Uterus (tissue), 4 donors: ENCODE results near the gene SETBP1. TPM values are rescaled to one million over a fixed set of nuclear protein-coding genes. Genes with fewer than 3 reads are reported as not detected.
A peak's percentile ranks its signal among the peaks of the same experiment; 100 is the strongest.

Experiments
- DNase-seq, 2 donors: peaks; one replicate each; pipeline ENCODE4 v3.0.0-alpha.2; 2019 to 2020
- H3K27ac ChIP-seq, 2 donors: fragments of 200-600 bp; sonication (generic); 1 replicate in 1 of 2; 2 replicates in 1 of 2; pipeline ENCODE4 v1.5.1; 2016 to 2018
- H3K27me3 ChIP-seq, 2 donors: fragments of 200-600 bp; sonication (generic); one replicate each; pipeline ENCODE4 v1.5.1; 2018 to 2019; ENCODE audit warnings: control low read depth in 1 of 2
- H3K36me3 ChIP-seq, 2 donors: fragments of 200-600 bp; sonication (generic); one replicate each; pipeline ENCODE4 v1.5.1; 2019; ENCODE audit warnings: control low read depth in 1 of 2
- H3K4me1 ChIP-seq, 2 donors: fragments of 200-600 bp; sonication (generic); one replicate each; pipeline ENCODE4 v1.5.1; 2018 to 2019; ENCODE audit warnings: control low read depth in 1 of 2
- H3K4me3 ChIP-seq, 2 donors: fragments of 200-600 bp; sonication (generic); 1 replicate in 1 of 2; 2 replicates in 1 of 2; pipeline ENCODE4 v1.5.1; 2018 to 2019; ENCODE audit warnings: mild to moderate bottlenecking in 1 of 2
- H3K9me3 ChIP-seq, 2 donors: fragments of 200-600 bp; sonication (generic); one replicate each; pipeline ENCODE4 v1.5.1; 2019; ENCODE audit warnings: control low read depth in 1 of 2
- POLR2A ChIP-seq, 2 donors: fragments of 450-650 bp; IDR thresholded peaks; one replicate each; pipeline ENCODE4 v1.6.1; 2016; ENCODE audit warnings: antibody characterized with exemption in 2 of 2, mild to moderate bottlenecking in 1 of 2, moderate library complexity in 1 of 2
- intact Hi-C: fragments of 100-400 bp; cut with DNase I; formaldehyde crosslinking; loops from one replicate; pipeline ENCODE4 v1.15.1; 2023; ENCODE audit warnings: low total_unique reads
- total RNA-seq, 4 donors: library from RNA; depleted of rRNA in 3 of 4; stranded (reverse); fragments of >200 nt in 3 of 4; gene quantifications; one replicate each; pipeline versions ENCODE4 v1.1.0 to v1.2.4, GENCODE V29; 2014 to 2023
- TF ChIP-seq, protein P1 (sequence below), 4 experiments: fragments of 200-600 bp in 2 of 4; fragments of 450-650 bp in 2 of 4; sonication (generic) in 2 of 4; IDR thresholded peaks; one replicate each; pipeline ENCODE4 v1.5.1; 2016 to 2019; ENCODE audit warnings: antibody characterized with exemption in 4 of 4, mild to moderate bottlenecking in 2 of 4, moderate library complexity in 1 of 4
- donor health status: DM: yes; HTN: yes; CAD: no.

SETBP1 gene
- total RNA-seq, 4 donors from 2014 or later, result 16.8 to 74.0 (median 36.9) TPM

DNA sequence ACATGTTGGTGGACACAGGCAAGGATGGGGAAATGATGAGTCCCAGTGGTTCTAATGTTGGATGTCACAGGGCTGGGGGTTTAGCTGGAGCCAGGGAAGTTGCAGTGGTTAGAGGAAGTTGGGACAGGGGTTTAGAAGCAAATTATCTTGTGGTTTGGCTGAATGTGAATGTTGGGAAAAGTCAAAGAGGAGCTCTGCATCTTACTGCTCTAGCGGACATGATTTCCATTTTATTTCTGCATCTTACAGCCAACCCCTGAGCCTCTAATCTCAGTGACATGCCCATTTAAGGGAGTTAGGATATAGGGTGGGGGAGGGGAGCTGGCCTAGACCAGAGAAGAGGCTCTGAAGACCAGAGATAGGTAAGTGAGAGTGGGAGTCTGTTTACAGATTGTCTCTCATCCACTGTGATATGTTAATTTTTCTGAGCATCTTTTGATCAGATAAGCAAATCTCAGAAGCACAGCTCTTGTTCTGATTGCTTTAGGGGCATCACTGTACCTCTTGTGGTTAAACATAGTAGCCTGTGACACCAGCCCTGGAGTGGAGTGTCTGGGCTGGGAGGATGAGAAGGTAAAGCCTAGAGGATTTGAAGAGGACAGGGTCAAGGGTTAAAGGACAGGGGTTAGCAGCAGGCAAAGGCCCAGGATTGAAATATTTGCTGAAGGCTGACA lies 43.6 kb downstream of the SETBP1 start:
- no peaks in the 10 kb centered on the region for H3K27me3 ChIP-seq
- H3K27ac ChIP-seq, result peak overlapping the region; percentile 80 to 89
- H3K4me1 ChIP-seq, result peaks cover 8 to 12% of the 10 kb centered on the region in 2 donors
- DNase-seq, result no peak
- H3K36me3 ChIP-seq, result no peaks in the 10 kb centered on the region
- intact Hi-C loops, result no loop called here
- TF ChIP-seq, protein P1, sequence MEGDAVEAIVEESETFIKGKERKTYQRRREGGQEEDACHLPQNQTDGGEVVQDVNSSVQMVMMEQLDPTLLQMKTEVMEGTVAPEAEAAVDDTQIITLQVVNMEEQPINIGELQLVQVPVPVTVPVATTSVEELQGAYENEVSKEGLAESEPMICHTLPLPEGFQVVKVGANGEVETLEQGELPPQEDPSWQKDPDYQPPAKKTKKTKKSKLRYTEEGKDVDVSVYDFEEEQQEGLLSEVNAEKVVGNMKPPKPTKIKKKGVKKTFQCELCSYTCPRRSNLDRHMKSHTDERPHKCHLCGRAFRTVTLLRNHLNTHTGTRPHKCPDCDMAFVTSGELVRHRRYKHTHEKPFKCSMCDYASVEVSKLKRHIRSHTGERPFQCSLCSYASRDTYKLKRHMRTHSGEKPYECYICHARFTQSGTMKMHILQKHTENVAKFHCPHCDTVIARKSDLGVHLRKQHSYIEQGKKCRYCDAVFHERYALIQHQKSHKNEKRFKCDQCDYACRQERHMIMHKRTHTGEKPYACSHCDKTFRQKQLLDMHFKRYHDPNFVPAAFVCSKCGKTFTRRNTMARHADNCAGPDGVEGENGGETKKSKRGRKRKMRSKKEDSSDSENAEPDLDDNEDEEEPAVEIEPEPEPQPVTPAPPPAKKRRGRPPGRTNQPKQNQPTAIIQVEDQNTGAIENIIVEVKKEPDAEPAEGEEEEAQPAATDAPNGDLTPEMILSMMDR (IDR thresholded peaks at IDR 0.05), result no peak
- no peak for TF ChIP-seq POLR2A (IDR thresholded peaks at IDR 0.05)
- no peaks in the 10 kb centered on the region for H3K9me3 ChIP-seq
- no peak overlapping the region for H3K4me3 ChIP-seq

GRCh38 chr18:44725300-44726058 lies 44.8 kb downstream of the SETBP1 start:
- TF ChIP-seq, protein P1 (IDR thresholded peaks at IDR 0.05), result no peak
- TF ChIP-seq POLR2A (IDR thresholded peaks at IDR 0.05), result no peak
- Histone ChIP-seq H3K9me3 (no peaks in the 10 kb centered on the region), H3K36me3 (no peaks in the 10 kb centered on the region), H3K4me3 (no peak overlapping the region), H3K27me3 (no peaks in the 10 kb centered on the region), H3K4me1 (peaks cover 8 to 12% of the 10 kb centered on the region in 2 donors), H3K27ac (peak overlapping the region; percentile 80 to 89)
- intact Hi-C loops, result no loop called here
- DNase-seq, result peak in 1 of 2 donors; percentile 46

DNA sequence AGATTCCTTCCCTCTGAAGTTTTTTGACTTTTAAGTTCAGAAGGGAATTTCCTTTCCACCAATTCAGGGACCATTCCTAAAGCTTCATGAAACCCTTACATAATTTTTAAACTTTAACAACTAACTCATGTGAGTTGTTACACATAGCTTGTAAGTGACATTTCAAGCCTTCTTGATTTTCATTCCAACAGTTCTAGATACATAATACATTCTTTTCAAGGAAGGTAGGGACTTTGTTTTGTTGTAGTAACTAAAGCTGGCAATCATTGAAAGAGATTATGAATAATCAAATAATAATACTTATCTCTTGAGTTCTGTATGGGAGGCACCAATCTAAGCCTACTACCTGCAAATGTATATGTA lies 45.4 kb downstream of the SETBP1 start:
- no peaks in the 10 kb centered on the region for H3K9me3 ChIP-seq
- peak overlapping the region; percentile 80 to 89 for H3K27ac ChIP-seq
- H3K27me3 ChIP-seq, result no peaks in the 10 kb centered on the region
- intact Hi-C loops, result no loop called here
- H3K4me1 ChIP-seq, result peaks cover 8 to 12% of the 10 kb centered on the region in 2 donors
- TF ChIP-seq, protein P1 (IDR thresholded peaks at IDR 0.05), result no peak
- no peak for TF ChIP-seq POLR2A (IDR thresholded peaks at IDR 0.05)
- H3K4me3 ChIP-seq, result no peak overlapping the region
- H3K36me3 ChIP-seq, result no peaks in the 10 kb centered on the region
- no peak for DNase-seq

GRCh38 chr18:44727291-44727690 lies 46.6 kb downstream of the SETBP1 start:
- TF ChIP-seq POLR2A (IDR thresholded peaks at IDR 0.05), result no peak
- TF ChIP-seq, protein P1 (IDR thresholded peaks at IDR 0.05), result no peak
- Histone ChIP-seq H3K36me3 (no peaks in the 10 kb centered on the region), H3K4me1 (peaks cover 8 to 12% of the 10 kb centered on the region in 2 donors), H3K27me3 (no peaks in the 10 kb centered on the region), H3K9me3 (no peaks in the 10 kb centered on the region), H3K27ac (peak overlapping the region; percentile 1 to 89), H3K4me3 (no peak overlapping the region)
- no peak for DNase-seq
- intact Hi-C loops, result no loop called here

GRCh38 chr18:44729631-44730101 lies 49.0 kb downstream of the SETBP1 start:
- H3K36me3 ChIP-seq, result no peaks in the 10 kb centered on the region
- TF ChIP-seq, protein P1 (IDR thresholded peaks at IDR 0.05), result no peak
- no peak for TF ChIP-seq POLR2A (IDR thresholded peaks at IDR 0.05)
- DNase-seq, result no peak
- peaks cover 0 to 3% of the 10 kb centered on the region in 2 donors for H3K4me1 ChIP-seq
- intact Hi-C loops, result no loop called here
- H3K27me3 ChIP-seq, result no peaks in the 10 kb centered on the region
- no peaks in the 10 kb centered on the region for H3K9me3 ChIP-seq
- no peak overlapping the region for H3K4me3 ChIP-seq
- peak overlapping the region in 1 of 2 donors; percentile 1 for H3K27ac ChIP-seq
